OCI-LY1 (cell line): Measurements from ENCODE around the gene GAP43.

Source experiments
- H2AFZ ChIP-seq: fragments of 200-600 bp; sonication (generic), shearing (Covaris generic); 2 replicates; pipeline ENCODE4 v1.6.0; 2014; ENCODE audit warnings: antibody characterized with exemption, mild to moderate bottlenecking, low read length
- H3F3A ChIP-seq: fragments of 200-600 bp; sonication (generic), shearing (Covaris generic); 2 replicates; pipeline ENCODE4 v1.6.0; 2014; ENCODE audit warnings: mild to moderate bottlenecking, antibody characterized with exemption, low read length, moderate library complexity; ENCODE audit not compliant: insufficient read depth
- H3K27ac ChIP-seq: fragments of 200-600 bp; sonication (generic); 2 replicates; pipeline ENCODE4 v1.5.1; 2014; ENCODE audit warnings: low read length, mixed run types, mild to moderate bottlenecking, low read depth; ENCODE audit not compliant: poor library complexity, severe bottlenecking
- H3K27me3 ChIP-seq: fragments of 200-600 bp; sonication (generic); 2 replicates; pipeline ENCODE4 v1.6.0; 2014; ENCODE audit warnings: antibody characterized with exemption, mild to moderate bottlenecking, low read length, moderate library complexity; ENCODE audit not compliant: insufficient read depth
- H3K36me3 ChIP-seq: fragments of 200-600 bp; sonication (generic); 2 replicates; pipeline ENCODE4 v1.6.1; 2014; ENCODE audit warnings: mild to moderate bottlenecking, antibody characterized with exemption, low read length, moderate library complexity, mixed read lengths; ENCODE audit not compliant: insufficient read depth
- H3K4me1 ChIP-seq: fragments of 200-600 bp; sonication (generic); 2 replicates; pipeline ENCODE4 v1.5.1; 2014; ENCODE audit warnings: mild to moderate bottlenecking, low read length, moderate library complexity; ENCODE audit not compliant: insufficient read depth, severe bottlenecking
- H3K4me2 ChIP-seq: fragments of 200-600 bp; sonication (generic), shearing (Covaris generic); 2 replicates; pipeline ENCODE4 v1.6.1; 2014; ENCODE audit warnings: low read length
- H3K4me3 ChIP-seq: fragments of 200-600 bp; sonication (generic); 2 replicates; pipeline ENCODE4 v1.5.1; 2014; ENCODE audit warnings: low read length, low read depth, mild to moderate bottlenecking, mixed read lengths; ENCODE audit not compliant: poor library complexity, severe bottlenecking
- H3K79me2 ChIP-seq: fragments of 200-600 bp; shearing (Covaris generic); 2 replicates; pipeline ENCODE4 v1.6.1; 2016; ENCODE audit warnings: mixed run types, low read length, mixed read lengths; ENCODE audit not compliant: insufficient read depth
- H3K9ac ChIP-seq: fragments of 200-600 bp; sonication (generic), shearing (Covaris generic); 2 replicates; pipeline ENCODE4 v1.6.1; 2014; ENCODE audit warnings: mild to moderate bottlenecking, low read length, mixed read lengths
- H3K9me2 ChIP-seq: fragments of 200-600 bp; sonication (generic), shearing (Covaris generic); 2 replicates; pipeline ENCODE4 v1.6.1; 2014; ENCODE audit warnings: low read depth, mild to moderate bottlenecking, low read length, mixed read lengths
- H3K9me3 ChIP-seq: fragments of 200-600 bp; shearing (Covaris generic); 2 replicates; pipeline ENCODE4 v1.6.1; 2014; ENCODE audit warnings: low read length, mixed read lengths
- H4K20me1 ChIP-seq: fragments of 200-600 bp; sonication (generic), shearing (Covaris generic); 2 replicates; pipeline ENCODE4 v1.6.0; 2016; ENCODE audit warnings: mild to moderate bottlenecking, low read length; ENCODE audit not compliant: insufficient read depth
- EZH2 ChIP-seq: fragments of 200-600 bp; sonication (generic), shearing (Covaris generic); IDR thresholded peaks from 2 replicates; pipeline ENCODE4 v1.8.0; 2017; ENCODE audit warnings: borderline replicate concordance, mixed run types, mild to moderate bottlenecking, antibody characterized with exemption, low read length, moderate library complexity, mixed read lengths
- TF ChIP-seq, protein P1 (sequence below): fragments of 200-600 bp; sonication (generic), shearing (Covaris generic); IDR thresholded peaks from 2 replicates; pipeline ENCODE4 v1.5.1; 2017; ENCODE audit warnings: mild to moderate bottlenecking, antibody characterized with exemption, low read length, moderate library complexity, mixed read lengths

Gene GAP43

DNA sequence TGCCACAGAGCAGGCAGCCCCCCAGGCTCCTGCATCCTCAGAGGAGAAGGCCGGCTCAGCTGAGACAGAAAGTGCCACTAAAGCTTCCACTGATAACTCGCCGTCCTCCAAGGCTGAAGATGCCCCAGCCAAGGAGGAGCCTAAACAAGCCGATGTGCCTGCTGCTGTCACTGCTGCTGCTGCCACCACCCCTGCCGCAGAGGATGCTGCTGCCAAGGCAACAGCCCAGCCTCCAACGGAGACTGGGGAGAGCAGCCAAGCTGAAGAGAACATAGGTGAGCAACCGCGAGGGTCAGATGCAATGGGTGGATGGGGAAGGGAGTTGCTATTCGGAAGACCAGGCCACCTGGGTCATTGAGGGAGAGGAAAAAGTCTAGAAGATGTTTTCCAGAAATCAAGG is 53.0 kb downstream of the GAP43 start:
- H3K36me3 ChIP-seq: no peaks in the 10 kb centered on the region
- H2AFZ ChIP-seq: no peak overlapping the region
- H3K79me2 ChIP-seq: no peaks in the 10 kb centered on the region
- TF ChIP-seq EZH2: no peak
- TF ChIP-seq, protein P1, sequence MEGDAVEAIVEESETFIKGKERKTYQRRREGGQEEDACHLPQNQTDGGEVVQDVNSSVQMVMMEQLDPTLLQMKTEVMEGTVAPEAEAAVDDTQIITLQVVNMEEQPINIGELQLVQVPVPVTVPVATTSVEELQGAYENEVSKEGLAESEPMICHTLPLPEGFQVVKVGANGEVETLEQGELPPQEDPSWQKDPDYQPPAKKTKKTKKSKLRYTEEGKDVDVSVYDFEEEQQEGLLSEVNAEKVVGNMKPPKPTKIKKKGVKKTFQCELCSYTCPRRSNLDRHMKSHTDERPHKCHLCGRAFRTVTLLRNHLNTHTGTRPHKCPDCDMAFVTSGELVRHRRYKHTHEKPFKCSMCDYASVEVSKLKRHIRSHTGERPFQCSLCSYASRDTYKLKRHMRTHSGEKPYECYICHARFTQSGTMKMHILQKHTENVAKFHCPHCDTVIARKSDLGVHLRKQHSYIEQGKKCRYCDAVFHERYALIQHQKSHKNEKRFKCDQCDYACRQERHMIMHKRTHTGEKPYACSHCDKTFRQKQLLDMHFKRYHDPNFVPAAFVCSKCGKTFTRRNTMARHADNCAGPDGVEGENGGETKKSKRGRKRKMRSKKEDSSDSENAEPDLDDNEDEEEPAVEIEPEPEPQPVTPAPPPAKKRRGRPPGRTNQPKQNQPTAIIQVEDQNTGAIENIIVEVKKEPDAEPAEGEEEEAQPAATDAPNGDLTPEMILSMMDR: no peak
- H3K9me3 ChIP-seq: no peaks in the 10 kb centered on the region
- H3K4me1 ChIP-seq: no peaks in the 10 kb centered on the region
- no peak overlapping the region for H3K27ac ChIP-seq
- no peak overlapping the region for H3K4me3 ChIP-seq
- H3K27me3 ChIP-seq: no peaks in the 10 kb centered on the region
- no peaks in the 10 kb centered on the region for H4K20me1 ChIP-seq
- no peak overlapping the region for H3K9ac ChIP-seq
- no peaks in the 10 kb centered on the region for H3F3A ChIP-seq
- H3K4me2 ChIP-seq: no peak overlapping the region
- no peaks in the 10 kb centered on the region for H3K9me2 ChIP-seq

DNA sequence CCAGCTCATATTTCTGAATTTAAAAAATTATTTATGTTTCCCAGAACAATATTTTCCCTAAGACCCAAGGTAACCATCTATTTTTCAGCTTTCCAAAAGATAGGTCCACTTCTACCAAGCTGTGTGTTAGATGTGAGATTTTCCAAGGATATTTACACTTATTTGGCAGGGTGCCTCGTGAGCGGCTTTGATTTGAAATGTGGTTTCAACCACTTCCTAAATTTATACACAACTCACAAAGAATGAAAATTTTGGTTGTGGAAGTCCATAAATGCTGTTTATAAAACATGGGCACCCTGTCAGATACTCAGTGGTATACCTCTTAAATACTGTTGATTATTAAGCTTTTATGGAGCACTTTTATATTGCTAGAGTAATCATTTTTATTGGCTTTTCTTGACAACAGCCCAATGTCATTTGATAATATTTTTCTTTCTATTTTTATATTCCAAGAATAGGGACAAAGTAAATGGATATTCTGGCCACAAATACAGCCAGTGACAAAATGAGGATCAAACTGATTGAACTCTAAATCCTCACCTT is 57.6 kb downstream of the GAP43 start:
- Histone ChIP-seq H3F3A (no peaks in the 10 kb centered on the region), H3K9me3 (no peaks in the 10 kb centered on the region), H3K4me2 (no peak overlapping the region), H3K36me3 (no peaks in the 10 kb centered on the region), H4K20me1 (no peaks in the 10 kb centered on the region), H3K4me3 (no peak overlapping the region), H3K4me1 (no peaks in the 10 kb centered on the region), H3K79me2 (no peaks in the 10 kb centered on the region), H3K27ac (no peak overlapping the region), H2AFZ (no peak overlapping the region), H3K9me2 (no peaks in the 10 kb centered on the region), H3K9ac (no peak overlapping the region), H3K27me3 (no peaks in the 10 kb centered on the region)
- TF ChIP-seq, protein P1: no peak
- TF ChIP-seq EZH2: no peak

- Histone ChIP-seq H3K79me2 (no peaks in the 10 kb centered on the region), H3F3A (no peaks in the 10 kb centered on the region), H3K9ac (no peak overlapping the region), H3K27ac (no peak overlapping the region), H3K9me3 (no peaks in the 10 kb centered on the region), H3K9me2 (no peaks in the 10 kb centered on the region), H4K20me1 (no peaks in the 10 kb centered on the region), H3K36me3 (no peaks in the 10 kb centered on the region), H3K4me2 (no peak overlapping the region), H3K4me1 (no peaks in the 10 kb centered on the region), H3K4me3 (no peak overlapping the region), H2AFZ (no peak overlapping the region), H3K27me3 (no peaks in the 10 kb centered on the region)
- TF ChIP-seq, protein P1: no peak
- TF ChIP-seq EZH2: no peak
Measured at GRCh38 chr3:115681736-115682135, 58.4 kb downstream of the GAP43 start.
